HFF-Myc (cell line): Measurements from ENCODE around the gene LTBP4.

Experiments used
- DNase-seq: peaks from one replicate; pipeline ENCODE4 v3.0.0-alpha.2; 2011; ENCODE audit warnings: low read depth; ENCODE audit errors: extremely low read depth
- H3K4me3 ChIP-seq: replicated peaks from 2 replicates; pipeline ENCODE4 v1.5.1; 2011; ENCODE audit warnings: low read depth, mild to moderate bottlenecking, control low read depth, low read length
- CTCF ChIP-seq: IDR thresholded peaks from 2 replicates; pipeline ENCODE4 v1.5.1; 2012; ENCODE audit warnings: mild to moderate bottlenecking, low read depth, low read length, control low read depth; ENCODE audit errors: missing control alignments

Gene LTBP4

GRCh38 chr19:40658031-40658430 is 56.9 kb downstream of the LTBP4 start:
- TF ChIP-seq CTCF = no peak
- no peak overlapping the region for H3K4me3 ChIP-seq

DNA sequence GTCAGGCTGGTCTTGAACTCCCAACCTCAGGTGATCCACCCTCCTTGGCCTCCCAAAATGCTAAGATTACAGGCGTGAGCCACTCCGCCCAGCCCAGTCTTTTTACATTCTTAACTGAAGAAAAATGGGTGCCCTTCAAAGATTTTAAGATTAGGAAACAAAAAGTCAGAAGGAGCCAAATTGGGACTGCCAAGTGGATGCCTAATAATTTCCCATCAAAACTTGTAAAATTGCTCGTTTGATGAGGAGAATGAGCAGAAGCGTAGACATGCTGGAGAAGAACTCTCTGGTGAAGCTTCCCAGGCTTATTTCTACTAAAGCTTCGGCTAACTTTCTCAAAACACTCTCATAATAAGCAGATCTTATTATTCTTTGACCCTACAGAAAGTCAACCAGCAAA is 57.9 kb downstream of the LTBP4 start:
- H3K4me3 ChIP-seq = no peak overlapping the region
- TF ChIP-seq CTCF = no peak
- DNase-seq = no peak

More at GRCh38 chr19:40658031-40658430, 56.9 kb downstream of the LTBP4 start:
- DNase-seq = no peak

DNA sequence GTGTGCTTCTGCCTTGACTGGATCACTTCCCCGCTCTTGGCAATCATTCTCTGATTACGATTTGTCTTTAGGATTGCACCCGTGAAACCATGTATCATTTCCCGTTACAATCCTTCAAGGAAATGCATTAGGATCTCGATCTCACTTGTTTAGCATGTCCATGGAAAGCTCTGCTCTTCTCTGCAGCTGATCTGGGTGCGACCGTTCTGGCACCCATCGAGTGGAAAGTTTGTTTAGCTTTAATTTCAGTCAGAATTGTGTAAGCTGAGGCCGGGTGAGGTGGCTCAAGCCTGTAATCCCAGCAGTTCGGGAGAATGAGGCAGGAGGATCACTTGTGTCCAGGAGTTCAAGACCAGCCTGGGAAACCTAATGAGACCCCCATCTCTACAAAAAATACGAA is 58.4 kb downstream of the LTBP4 start:
- no peak for TF ChIP-seq CTCF
- DNase-seq = no peak
- H3K4me3 ChIP-seq = no peak overlapping the region

- DNase-seq = no peak
- TF ChIP-seq CTCF = no peak
- no peak overlapping the region for H3K4me3 ChIP-seq
Measured at GRCh38 chr19:40661616-40662015, 60.4 kb downstream of the LTBP4 start.

DNA sequence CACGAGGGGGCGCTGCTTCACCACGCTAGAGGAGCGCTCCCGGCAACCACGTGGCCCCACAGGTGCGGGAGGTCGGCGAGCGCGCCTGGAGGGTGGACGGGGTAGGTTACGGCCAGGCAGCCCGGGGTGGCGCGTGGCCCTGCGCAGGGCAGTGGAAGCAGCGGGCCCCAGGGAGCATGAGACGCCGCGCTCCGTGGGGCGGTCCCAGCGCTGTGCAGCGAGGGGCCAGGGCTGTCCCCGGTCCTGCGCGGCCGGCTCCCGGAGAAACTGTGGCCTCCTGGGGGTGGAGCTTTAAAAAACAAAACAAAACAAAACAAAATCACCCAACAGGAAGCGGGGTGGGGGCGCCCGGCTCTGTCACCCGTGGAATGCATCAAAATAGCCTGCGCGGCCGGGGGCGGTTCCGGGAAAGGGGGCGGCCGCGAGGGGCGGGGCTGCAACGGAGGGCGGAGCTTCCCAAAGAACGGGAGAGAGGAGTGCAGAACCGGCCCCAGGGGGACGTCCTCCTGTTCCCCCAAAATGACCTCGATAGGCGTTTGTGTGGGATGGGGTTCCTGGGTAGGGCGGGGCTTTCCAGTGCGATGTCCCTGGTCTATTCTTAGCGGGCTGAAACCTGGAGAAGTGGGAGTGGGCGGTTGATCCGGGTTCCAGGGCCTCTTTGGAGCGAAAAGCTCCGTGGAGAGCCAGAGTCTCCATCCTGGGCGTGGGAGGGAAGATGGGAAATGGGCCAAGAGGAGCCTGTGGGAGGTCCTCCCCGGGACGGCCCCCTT is 61.9 kb downstream of the LTBP4 start:
- TF ChIP-seq CTCF = peak; percentile 88
- peak; percentile 57 for DNase-seq
- peak overlapping the region; percentile 54 for H3K4me3 ChIP-seq

- no peak for DNase-seq
- no peak for TF ChIP-seq CTCF
- peak overlapping the region; percentile 54 for H3K4me3 ChIP-seq
Measured at GRCh38 chr19:40663695-40664692, 62.8 kb downstream of the LTBP4 start.
